Measurements from ENCODE around the gene NKIRAS1.
A peak's percentile ranks its signal among the peaks of the same experiment; 100 is the strongest.

The NKIRAS1 gene

DNA sequence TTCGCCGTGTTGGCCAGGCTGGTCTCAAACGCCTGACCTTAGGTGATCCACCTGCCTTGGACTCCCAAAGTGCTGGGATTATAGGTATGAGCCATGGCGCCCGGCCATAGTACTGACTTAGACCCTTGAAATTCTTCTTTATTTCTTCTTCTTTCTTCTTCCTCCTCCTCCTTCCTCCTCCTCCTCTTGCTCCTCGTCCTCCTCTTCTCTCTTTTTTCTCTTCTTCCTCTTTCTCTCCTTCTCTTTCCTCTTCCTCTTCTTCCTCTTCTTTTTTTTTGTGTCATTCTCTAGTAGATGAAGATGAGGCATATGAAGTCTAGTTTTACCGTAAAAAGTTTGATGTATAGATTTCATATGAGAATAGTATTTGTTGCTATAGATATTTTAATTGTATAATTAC, 9.5 kb upstream of the NKIRAS1 start:
- H3K4ac ChIP-seq (ENCODE audit: low read depth in 1 of 2, low read length in 2 of 2), result no peak overlapping the region
- 93% methylated on average over 6 of the region's 7 CpGs for WGBS
- no peaks in the 10 kb centered on the region for H3K9me3 ChIP-seq (ENCODE audit: control insufficient read depth, low read length)
- H3K23ac ChIP-seq (ENCODE audit: low read length in 2 of 2), result no peak overlapping the region
- H3K18ac ChIP-seq (ENCODE audit: low read depth in 1 of 2, low read length in 2 of 2), result no peak overlapping the region
- H3K4me2 ChIP-seq (ENCODE audit: low read length, poor library complexity, severe bottlenecking), result no peak overlapping the region
- peaks cover 4 to 5% of the 10 kb centered on the region in 2 experiments for H3K36me3 ChIP-seq (ENCODE audit: control insufficient read depth in 1 of 2, insufficient read depth in 2 of 2, low read depth in 1 of 2, low read length in 2 of 2)
- H3K27me3 ChIP-seq (ENCODE audit: control insufficient read depth in 1 of 2, insufficient read depth in 1 of 2, low read length in 2 of 2), result peaks cover 0 to 1% of the 10 kb centered on the region in 2 experiments
- no peak overlapping the region for H3K27ac ChIP-seq (ENCODE audit: low read length, poor library complexity, severe bottlenecking)
- no peak overlapping the region for H2BK12ac ChIP-seq (ENCODE audit: low read length in 2 of 2)
- H3K4me3 ChIP-seq (ENCODE audit: insufficient read depth in 1 of 2, low read depth in 1 of 2, low read length in 2 of 2), result no peak overlapping the region
- H2AK5ac ChIP-seq (ENCODE audit: low read length, severe bottlenecking), result no peak overlapping the region
- no peak overlapping the region for H3K9ac ChIP-seq (ENCODE audit: low read length)
- H3K79me1 ChIP-seq (replicated peaks; ENCODE audit: low read length, poor library complexity, severe bottlenecking), result no peaks in the 10 kb centered on the region
- no peak overlapping the region for H4K8ac ChIP-seq (ENCODE audit: low read length)
- H2BK5ac ChIP-seq (ENCODE audit: low read depth, low read length, poor library complexity, severe bottlenecking), result no peak overlapping the region
- no peak for DNase-seq
- H2AFZ ChIP-seq (ENCODE audit: low read depth, low read length), result no peak overlapping the region
- no peak overlapping the region for H3K14ac ChIP-seq (ENCODE audit: low read length in 2 of 2)
- H4K91ac ChIP-seq (ENCODE audit: low read length), result no peak overlapping the region
- no peak overlapping the region for H2BK15ac ChIP-seq (ENCODE audit: low read depth, poor library complexity, severe bottlenecking)
- no peak overlapping the region for H2BK120ac ChIP-seq (ENCODE audit: low read depth, low read length)
- peaks cover 11% of the 10 kb centered on the region for H3K4me1 ChIP-seq (ENCODE audit: control insufficient read depth, insufficient read depth, low read depth, low read length)

GRCh38 chr3:23923786-23924185, 7.0 kb upstream of the NKIRAS1 start:
- Histone ChIP-seq H3K4me2 (ENCODE audit: low read length, poor library complexity, severe bottlenecking) (no peak overlapping the region), H2AFZ (ENCODE audit: low read depth, low read length) (no peak overlapping the region)
- WGBS, result no CpG with 5 or more reads among the region's 2 CpGs

GRCh38 chr3:23921052-23921511, 4.3 kb upstream of the NKIRAS1 start:
- Histone ChIP-seq H3K4me1 (ENCODE audit: control insufficient read depth, insufficient read depth, low read depth, low read length) (peaks cover 6% of the 10 kb centered on the region), H2AK5ac (ENCODE audit: low read length, severe bottlenecking) (no peak overlapping the region), H3K27ac (ENCODE audit: low read length, poor library complexity, severe bottlenecking) (no peak overlapping the region), H4K91ac (ENCODE audit: low read length) (no peak overlapping the region), H2BK12ac (ENCODE audit: low read length in 2 of 2) (no peak overlapping the region), H3K23ac (ENCODE audit: low read length in 2 of 2) (no peak overlapping the region), H3K4me3 (ENCODE audit: insufficient read depth in 1 of 2, low read depth in 1 of 2, low read length in 2 of 2) (no peak overlapping the region), H3K18ac (ENCODE audit: low read depth in 1 of 2, low read length in 2 of 2) (no peak overlapping the region), H3K9me3 (ENCODE audit: control insufficient read depth, low read length) (no peaks in the 10 kb centered on the region), H3K9ac (ENCODE audit: low read length) (no peak overlapping the region), H3K14ac (ENCODE audit: low read length in 2 of 2) (no peak overlapping the region), H3K27me3 (ENCODE audit: control insufficient read depth in 1 of 2, insufficient read depth in 1 of 2, low read length in 2 of 2) (no peaks in the 10 kb centered on the region), H2AFZ (ENCODE audit: low read depth, low read length) (no peak overlapping the region), H2BK15ac (ENCODE audit: low read depth, poor library complexity, severe bottlenecking) (no peak overlapping the region), H2BK5ac (ENCODE audit: low read depth, low read length, poor library complexity, severe bottlenecking) (no peak overlapping the region), H3K36me3 (ENCODE audit: control insufficient read depth in 1 of 2, insufficient read depth in 2 of 2, low read depth in 1 of 2, low read length in 2 of 2) (peaks cover 5 to 37% of the 10 kb centered on the region in 2 experiments), H3K4me2 (ENCODE audit: low read length, poor library complexity, severe bottlenecking) (no peak overlapping the region), H2BK120ac (ENCODE audit: low read depth, low read length) (no peak overlapping the region), H3K79me1 (replicated peaks; ENCODE audit: low read length, poor library complexity, severe bottlenecking) (peaks cover 6% of the 10 kb centered on the region), H4K8ac (ENCODE audit: low read length) (no peak overlapping the region), H3K4ac (ENCODE audit: low read depth in 1 of 2, low read length in 2 of 2) (no peak overlapping the region)
- 84% methylated on average over 2 of the region's 3 CpGs for WGBS
- DNase-seq, result no peak

More at GRCh38 chr3:23923786-23924185, 7.0 kb upstream of the NKIRAS1 start:
- no peak overlapping the region for H3K18ac ChIP-seq (ENCODE audit: low read depth in 1 of 2, low read length in 2 of 2)
- no peaks in the 10 kb centered on the region for H3K27me3 ChIP-seq (ENCODE audit: control insufficient read depth in 1 of 2, insufficient read depth in 1 of 2, low read length in 2 of 2)
- H3K23ac ChIP-seq (ENCODE audit: low read length in 2 of 2), result no peak overlapping the region
- no peak overlapping the region for H4K8ac ChIP-seq (ENCODE audit: low read length)
- H3K4me1 ChIP-seq (ENCODE audit: control insufficient read depth, insufficient read depth, low read depth, low read length), result peaks cover 11% of the 10 kb centered on the region
- no peak overlapping the region for H2BK15ac ChIP-seq (ENCODE audit: low read depth, poor library complexity, severe bottlenecking)
- peak overlapping the region; percentile 42 for H3K27ac ChIP-seq (ENCODE audit: low read length, poor library complexity, severe bottlenecking)
- DNase-seq, result no peak
- H3K4me3 ChIP-seq (ENCODE audit: insufficient read depth in 1 of 2, low read depth in 1 of 2, low read length in 2 of 2), result no peak overlapping the region
- H3K9ac ChIP-seq (ENCODE audit: low read length), result no peak overlapping the region
- H3K79me1 ChIP-seq (replicated peaks; ENCODE audit: low read length, poor library complexity, severe bottlenecking), result peaks cover 2% of the 10 kb centered on the region
- no peak overlapping the region for H3K4ac ChIP-seq (ENCODE audit: low read depth in 1 of 2, low read length in 2 of 2)
- no peak overlapping the region for H2AK5ac ChIP-seq (ENCODE audit: low read length, severe bottlenecking)
- no peak overlapping the region for H2BK12ac ChIP-seq (ENCODE audit: low read length in 2 of 2)
- H2BK5ac ChIP-seq (ENCODE audit: low read depth, low read length, poor library complexity, severe bottlenecking), result no peak overlapping the region
- H2BK120ac ChIP-seq (ENCODE audit: low read depth, low read length), result no peak overlapping the region
- no peak overlapping the region for H4K91ac ChIP-seq (ENCODE audit: low read length)
- H3K14ac ChIP-seq (ENCODE audit: low read length in 2 of 2), result no peak overlapping the region
- no peaks in the 10 kb centered on the region for H3K9me3 ChIP-seq (ENCODE audit: control insufficient read depth, low read length)
- H3K36me3 ChIP-seq (ENCODE audit: control insufficient read depth in 1 of 2, insufficient read depth in 2 of 2, low read depth in 1 of 2, low read length in 2 of 2), result peaks cover 5 to 28% of the 10 kb centered on the region in 2 experiments

DNA sequence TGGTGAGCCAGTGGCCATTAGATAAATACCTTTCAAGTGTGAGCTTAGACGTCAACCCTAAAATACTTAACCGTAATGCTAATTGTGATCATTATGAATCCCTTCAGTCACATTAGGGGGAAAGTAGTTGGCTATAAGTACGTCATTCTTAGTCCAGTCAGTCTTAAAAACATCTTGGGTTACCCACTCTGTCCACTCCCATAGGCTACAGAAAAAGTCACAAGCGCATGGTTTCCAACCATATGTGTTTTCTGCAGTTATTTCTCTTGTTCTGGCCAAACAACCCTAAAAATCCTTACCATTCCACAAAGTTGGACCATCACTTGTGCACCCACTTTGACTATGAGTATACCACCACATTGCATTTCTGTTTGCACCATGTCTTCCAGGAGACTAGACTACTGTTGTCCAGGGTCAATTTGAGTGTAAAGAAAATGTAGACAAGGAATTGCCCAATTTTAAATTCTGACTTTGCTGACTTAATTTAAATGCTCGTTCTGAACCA, 3.4 kb upstream of the NKIRAS1 start:
- Histone ChIP-seq H2BK120ac (ENCODE audit: low read depth, low read length) (no peak overlapping the region), H3K27ac (ENCODE audit: low read length, poor library complexity, severe bottlenecking) (no peak overlapping the region), H3K18ac (ENCODE audit: low read depth in 1 of 2, low read length in 2 of 2) (no peak overlapping the region), H3K36me3 (ENCODE audit: control insufficient read depth in 1 of 2, insufficient read depth in 2 of 2, low read depth in 1 of 2, low read length in 2 of 2) (peaks cover 5 to 37% of the 10 kb centered on the region in 2 experiments), H3K14ac (ENCODE audit: low read length in 2 of 2) (no peak overlapping the region), H2AK5ac (ENCODE audit: low read length, severe bottlenecking) (no peak overlapping the region), H3K4me2 (ENCODE audit: low read length, poor library complexity, severe bottlenecking) (no peak overlapping the region), H3K4me1 (ENCODE audit: control insufficient read depth, insufficient read depth, low read depth, low read length) (peaks cover 6% of the 10 kb centered on the region), H2AFZ (ENCODE audit: low read depth, low read length) (no peak overlapping the region), H3K4me3 (ENCODE audit: insufficient read depth in 1 of 2, low read depth in 1 of 2, low read length in 2 of 2) (no peak overlapping the region), H3K9ac (ENCODE audit: low read length) (peak overlapping the region; percentile 10), H3K4ac (ENCODE audit: low read depth in 1 of 2, low read length in 2 of 2) (no peak overlapping the region), H3K9me3 (ENCODE audit: control insufficient read depth, low read length) (no peaks in the 10 kb centered on the region), H2BK12ac (ENCODE audit: low read length in 2 of 2) (no peak overlapping the region), H3K79me1 (replicated peaks; ENCODE audit: low read length, poor library complexity, severe bottlenecking) (peaks cover 10% of the 10 kb centered on the region), H4K91ac (ENCODE audit: low read length) (no peak overlapping the region), H2BK5ac (ENCODE audit: low read depth, low read length, poor library complexity, severe bottlenecking) (no peak overlapping the region), H3K27me3 (ENCODE audit: control insufficient read depth in 1 of 2, insufficient read depth in 1 of 2, low read length in 2 of 2) (no peaks in the 10 kb centered on the region), H3K23ac (ENCODE audit: low read length in 2 of 2) (no peak overlapping the region), H2BK15ac (ENCODE audit: low read depth, poor library complexity, severe bottlenecking) (no peak overlapping the region), H4K8ac (ENCODE audit: low read length) (no peak overlapping the region)
- 98% methylated on average over 4 of the region's 5 CpGs for WGBS
- no peak for DNase-seq

Measured in mesenchymal stem cell (in vitro differentiated cells and primary cell).